Activated T-cell treated with anti-CD3 and anti-CD28 coated beads, Interleukin-2, amount 50 U/mL, for 4 hours (primary cell): Measurements from ENCODE around the gene AGAP2. TPM values are rescaled to one million over a fixed set of nuclear protein-coding genes. Genes with fewer than 3 reads are reported as not detected.
"Not testable (repeated sequence)": the region's sequence is repeated elsewhere in the genome, so short reads cannot be mapped to it uniquely, and the experiment has no call there.

ENCODE experiments used
- ATAC-seq, 2 donors: fragments of 200-7000 bp; cut with Tn5 transposase; one replicate each; pipeline ENCODE4 v1.10.0; 2021
- DNase-seq: peaks from one replicate; pipeline ENCODE4 v3.0.0-alpha.2; 2020
- H3K27me3 Mint-ChIP-seq: one replicate; pipeline ENCODE4 v1.8.0; 2021; ENCODE audit warnings: low read depth, mixed read lengths
- H3K36me3 Mint-ChIP-seq: one replicate; pipeline ENCODE4 v1.8.0; 2022; ENCODE audit warnings: mixed read lengths; ENCODE audit not compliant: insufficient read depth
- H3K4me1 Mint-ChIP-seq: one replicate; pipeline ENCODE4 v1.8.0; 2021; ENCODE audit warnings: low read depth, mixed read lengths
- H3K4me3 Mint-ChIP-seq: one replicate; pipeline ENCODE4 v1.8.0; 2021; ENCODE audit warnings: mild to moderate bottlenecking, moderate library complexity, mixed read lengths
- H3K9me3 Mint-ChIP-seq: one replicate; pipeline ENCODE4 v1.8.0; 2021; ENCODE audit warnings: mixed read lengths
- total RNA-seq, 3 donors: library from RNA; stranded (reverse); gene quantifications; one replicate each; pipeline ENCODE4 v1.2.1, GENCODE V29; 2021

Gene AGAP2
- total RNA-seq, 3 donors from 2014 or later = 24.4 to 28.1 (median 25.8) TPM

- no peaks in the 10 kb centered on the region for H3K27me3 Mint-ChIP-seq
- peaks cover 53% of the 10 kb centered on the region for H3K36me3 Mint-ChIP-seq
- no peak for ATAC-seq
These were observed 40.1 kb downstream of the AGAP2 start for GRCh38 chr12:57698414-57698813.

GRCh38 chr12:57697076-57697475 is 41.5 kb downstream of the AGAP2 start:
- Mint-ChIP-seq H3K4me3 (no peak overlapping the region), H3K27me3 (no peaks in the 10 kb centered on the region), H3K4me1 (peaks cover 4% of the 10 kb centered on the region), H3K9me3 (no peaks in the 10 kb centered on the region), H3K36me3 (peaks cover 41% of the 10 kb centered on the region)
- no peak for ATAC-seq
- no peak for DNase-seq

More at GRCh38 chr12:57698414-57698813, 40.1 kb downstream of the AGAP2 start:
- H3K4me1 Mint-ChIP-seq = peaks cover 6% of the 10 kb centered on the region
- no peak overlapping the region for H3K4me3 Mint-ChIP-seq
- no peak for DNase-seq
- no peaks in the 10 kb centered on the region for H3K9me3 Mint-ChIP-seq

- Mint-ChIP-seq H3K36me3 (peaks cover 38% of the 10 kb centered on the region), H3K9me3 (no peaks in the 10 kb centered on the region)
These were observed 42.6 kb downstream of the AGAP2 start for GRCh38 chr12:57695770-57696432.

GRCh38 chr12:57694459-57695019 is 44.0 kb downstream of the AGAP2 start:
- Mint-ChIP-seq H3K9me3 (no peaks in the 10 kb centered on the region), H3K4me1 (peaks cover 4% of the 10 kb centered on the region), H3K36me3 (peaks cover 33% of the 10 kb centered on the region), H3K27me3 (peaks cover 10% of the 10 kb centered on the region), H3K4me3 (no peak overlapping the region)
- DNase-seq (no peak), ATAC-seq (no peak)

More at GRCh38 chr12:57695770-57696432, 42.6 kb downstream of the AGAP2 start:
- ATAC-seq (no peak), DNase-seq (no peak)
- Mint-ChIP-seq H3K27me3 (peaks cover 2% of the 10 kb centered on the region), H3K4me3 (peak overlapping the region; percentile 27), H3K4me1 (peaks cover 4% of the 10 kb centered on the region)

GRCh38 chr12:57693659-57694458 is 44.7 kb downstream of the AGAP2 start, which contains the start of gene OS9:
OS9 (plus strand) TSS chr12:57694132; CDS start chr12:57694162, 30 bp downstream.
- H3K27me3 Mint-ChIP-seq = peaks cover 13% of the 10 kb centered on the region
- H3K9me3 Mint-ChIP-seq = no peaks in the 10 kb centered on the region
- DNase-seq = peak; percentile 90
- H3K4me3 Mint-ChIP-seq = no peak within 1 kb of the TSS
- ATAC-seq = peak; percentile 96 to 98
- H3K4me1 Mint-ChIP-seq = peaks cover 4% of the 10 kb centered on the region
- peaks cover 26% of the 10 kb centered on the region for H3K36me3 Mint-ChIP-seq

- Mint-ChIP-seq H3K27me3 (peaks cover 16% of the 10 kb centered on the region), H3K36me3 (peaks cover 21% of the 10 kb centered on the region), H3K4me1 (peaks cover 4% of the 10 kb centered on the region), H3K4me3 (no peak overlapping the region), H3K9me3 (no peaks in the 10 kb centered on the region)
- no peak for DNase-seq
- ATAC-seq = peak in 1 of 2 donors; percentile 1
These were observed 45.3 kb downstream of the AGAP2 start for GRCh38 chr12:57693317-57693658.

- DNase-seq = no peak
- no peaks in the 10 kb centered on the region for H3K9me3 Mint-ChIP-seq
- H3K4me3 Mint-ChIP-seq = no peak overlapping the region
- H3K4me1 Mint-ChIP-seq = peaks cover 4% of the 10 kb centered on the region
- H3K36me3 Mint-ChIP-seq = peaks cover 17% of the 10 kb centered on the region
- H3K27me3 Mint-ChIP-seq = peaks cover 18% of the 10 kb centered on the region
- ATAC-seq = no peak
These were observed 46.0 kb downstream of the AGAP2 start for GRCh38 chr12:57692500-57692899.

GRCh38 chr12:57688931-57689330 is 49.6 kb downstream of the AGAP2 start:
- ATAC-seq = no peak
- H3K4me1 Mint-ChIP-seq = no peaks in the 10 kb centered on the region
- no peaks in the 10 kb centered on the region for H3K9me3 Mint-ChIP-seq
- H3K27me3 Mint-ChIP-seq = peaks cover 40% of the 10 kb centered on the region
- H3K36me3 Mint-ChIP-seq = no peaks in the 10 kb centered on the region
- no peak overlapping the region for H3K4me3 Mint-ChIP-seq
- DNase-seq = no peak

GRCh38 chr12:57687862-57688261 is 50.7 kb downstream of the AGAP2 start:
- no peaks in the 10 kb centered on the region for H3K9me3 Mint-ChIP-seq
- no peaks in the 10 kb centered on the region for H3K36me3 Mint-ChIP-seq
- ATAC-seq (no peak), DNase-seq (no peak)
- no peaks in the 10 kb centered on the region for H3K4me1 Mint-ChIP-seq
- peaks cover 40% of the 10 kb centered on the region for H3K27me3 Mint-ChIP-seq
- H3K4me3 Mint-ChIP-seq = no peak overlapping the region

GRCh38 chr12:57679697-57680096 is 58.8 kb downstream of the AGAP2 start:
- Mint-ChIP-seq H3K9me3 (peaks cover 5% of the 10 kb centered on the region), H3K27me3 (peaks cover 4% of the 10 kb centered on the region), H3K4me3 (no peak overlapping the region), H3K4me1 (no peaks in the 10 kb centered on the region), H3K36me3 (no peaks in the 10 kb centered on the region)
- DNase-seq = no peak
- ATAC-seq = no peak

- H3K4me3 Mint-ChIP-seq, DNase-seq, H3K27me3 Mint-ChIP-seq, ATAC-seq, H3K36me3 Mint-ChIP-seq, H3K4me1 Mint-ChIP-seq, H3K9me3 Mint-ChIP-seq: not testable (repeated sequence)
These were observed 60.6 kb downstream of the AGAP2 start for GRCh38 chr12:57677947-57678346.

- Mint-ChIP-seq H3K9me3 (no peaks in the 10 kb centered on the region), H3K4me3 (no peak overlapping the region), H3K27me3 (peaks cover 7% of the 10 kb centered on the region), H3K4me1 (no peaks in the 10 kb centered on the region), H3K36me3 (no peaks in the 10 kb centered on the region)
- DNase-seq (no peak), ATAC-seq (no peak)
These were observed 63.9 kb downstream of the AGAP2 start for GRCh38 chr12:57674691-57675090.
